HCT116 (cell line): ENCODE results near the gene LEKR1.

Experiments used
- CBX3 ChIP-seq: IDR thresholded peaks from 2 replicates; pipeline ENCODE4 v1.6.1; 2012; ENCODE audit warnings: low read depth
- ELF1 ChIP-seq: IDR thresholded peaks from 2 replicates; pipeline ENCODE4 v1.6.1; 2012; ENCODE audit warnings: low read depth, borderline replicate concordance
- EZH2 ChIP-seq: fragments of 200-600 bp; sonication (generic); IDR thresholded peaks from 2 replicates; pipeline ENCODE4 v1.6.1; 2017; ENCODE audit warnings: antibody characterized with exemption, mixed run types
- EZH2phosphoT487 ChIP-seq: fragments of 200-600 bp; IDR thresholded peaks from 2 replicates; pipeline ENCODE4 v1.6.1; 2018; ENCODE audit warnings: antibody characterized with exemption, borderline replicate concordance
- JUND ChIP-seq: IDR thresholded peaks from 2 replicates; pipeline ENCODE4 v1.6.1; 2012
- POLR2A ChIP-seq: IDR thresholded peaks from 2 replicates; pipeline ENCODE4 v1.7.0; 2011; ENCODE audit warnings: borderline replicate concordance; ENCODE audit not compliant: insufficient read depth, insufficient read length; ENCODE audit errors: extremely low read depth
- POLR2AphosphoS5 ChIP-seq: IDR thresholded peaks from 2 replicates; pipeline ENCODE4 v1.6.1; 2011; ENCODE audit warnings: mild to moderate bottlenecking, low read depth, low read length, moderate library complexity
- RAD21 ChIP-seq: IDR thresholded peaks from 2 replicates; pipeline ENCODE4 v1.6.1; 2012; ENCODE audit warnings: low read depth, mild to moderate bottlenecking
- SIN3A ChIP-seq: IDR thresholded peaks from 2 replicates; pipeline ENCODE4 v1.6.1; 2012; ENCODE audit warnings: low read depth
- SP1 ChIP-seq: IDR thresholded peaks from 2 replicates; pipeline ENCODE4 v1.6.1; 2012; ENCODE audit warnings: low read depth
- TF ChIP-seq, protein P1 (sequence below), 3 experiments: fragments of 200-600 bp in 1 of 3; sonication (generic) in 1 of 3; IDR thresholded peaks in 2 of 3; conservative IDR thresholded peaks in 1 of 3; 2 replicates each; pipeline ENCODE4 v1.5.1; 2012 to 2017; ENCODE audit warnings: low read depth in 2 of 3, low read length in 2 of 3, antibody characterized with exemption in 1 of 3, borderline replicate concordance in 1 of 3, control low read depth in 1 of 3, mild to moderate bottlenecking in 1 of 3, mixed read lengths in 1 of 3, mixed run types in 1 of 3, moderate library complexity in 1 of 3; ENCODE audit not compliant: insufficient read depth in 1 of 3
- TF ChIP-seq, protein P2 (sequence below): IDR thresholded peaks from 2 replicates; pipeline ENCODE4 v1.6.1; 2011; ENCODE audit warnings: mild to moderate bottlenecking, low read length, moderate library complexity; ENCODE audit not compliant: insufficient replicate concordance; ENCODE audit errors: extremely low read depth
- TF ChIP-seq, protein P3 (sequence below): IDR thresholded peaks from 2 replicates; pipeline ENCODE4 v1.6.1; 2012
- TF ChIP-seq, protein P4 (sequence below): IDR thresholded peaks from 2 replicates; pipeline ENCODE4 v1.6.1; 2012; ENCODE audit warnings: low read depth

DNA sequence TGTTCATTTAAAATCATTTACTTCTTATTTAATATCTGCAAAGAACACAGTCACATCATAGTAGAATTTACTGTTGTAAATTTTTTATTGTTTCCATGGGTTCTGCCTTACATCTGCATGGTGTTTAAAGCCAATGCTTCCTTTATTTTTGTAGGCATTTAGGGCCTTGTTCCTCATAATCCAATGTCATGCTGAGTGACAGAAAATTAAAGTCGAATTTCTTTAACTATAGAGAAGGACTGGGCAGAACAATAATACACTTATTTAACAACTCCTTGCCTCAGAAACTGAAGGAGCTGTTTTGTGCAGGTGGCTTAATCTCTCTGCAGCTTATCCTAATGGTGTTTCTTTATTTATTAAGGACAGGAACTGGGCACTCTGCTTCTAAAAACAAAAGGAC lies 149.6 kb downstream of the LEKR1 start:
- TF ChIP-seq, protein P1, sequence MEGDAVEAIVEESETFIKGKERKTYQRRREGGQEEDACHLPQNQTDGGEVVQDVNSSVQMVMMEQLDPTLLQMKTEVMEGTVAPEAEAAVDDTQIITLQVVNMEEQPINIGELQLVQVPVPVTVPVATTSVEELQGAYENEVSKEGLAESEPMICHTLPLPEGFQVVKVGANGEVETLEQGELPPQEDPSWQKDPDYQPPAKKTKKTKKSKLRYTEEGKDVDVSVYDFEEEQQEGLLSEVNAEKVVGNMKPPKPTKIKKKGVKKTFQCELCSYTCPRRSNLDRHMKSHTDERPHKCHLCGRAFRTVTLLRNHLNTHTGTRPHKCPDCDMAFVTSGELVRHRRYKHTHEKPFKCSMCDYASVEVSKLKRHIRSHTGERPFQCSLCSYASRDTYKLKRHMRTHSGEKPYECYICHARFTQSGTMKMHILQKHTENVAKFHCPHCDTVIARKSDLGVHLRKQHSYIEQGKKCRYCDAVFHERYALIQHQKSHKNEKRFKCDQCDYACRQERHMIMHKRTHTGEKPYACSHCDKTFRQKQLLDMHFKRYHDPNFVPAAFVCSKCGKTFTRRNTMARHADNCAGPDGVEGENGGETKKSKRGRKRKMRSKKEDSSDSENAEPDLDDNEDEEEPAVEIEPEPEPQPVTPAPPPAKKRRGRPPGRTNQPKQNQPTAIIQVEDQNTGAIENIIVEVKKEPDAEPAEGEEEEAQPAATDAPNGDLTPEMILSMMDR (IDR thresholded peaks at IDR 0.05 in 2 of 3, conservative IDR thresholded peaks at IDR 0.05 in 1 of 3; ENCODE audit: borderline replicate concordance in 1 of 3, insufficient read depth in 1 of 3, low read depth in 2 of 3, low read length in 2 of 3) = no peak
- TF ChIP-seq POLR2A (no peak), RAD21 (no peak), JUND (no peak), POLR2AphosphoS5 (no peak), EZH2phosphoT487 (no peak), EZH2 (no peak), ELF1 (no peak), SIN3A (no peak), SP1 (no peak), CBX3 (no peak)
- TF ChIP-seq, protein P2, sequence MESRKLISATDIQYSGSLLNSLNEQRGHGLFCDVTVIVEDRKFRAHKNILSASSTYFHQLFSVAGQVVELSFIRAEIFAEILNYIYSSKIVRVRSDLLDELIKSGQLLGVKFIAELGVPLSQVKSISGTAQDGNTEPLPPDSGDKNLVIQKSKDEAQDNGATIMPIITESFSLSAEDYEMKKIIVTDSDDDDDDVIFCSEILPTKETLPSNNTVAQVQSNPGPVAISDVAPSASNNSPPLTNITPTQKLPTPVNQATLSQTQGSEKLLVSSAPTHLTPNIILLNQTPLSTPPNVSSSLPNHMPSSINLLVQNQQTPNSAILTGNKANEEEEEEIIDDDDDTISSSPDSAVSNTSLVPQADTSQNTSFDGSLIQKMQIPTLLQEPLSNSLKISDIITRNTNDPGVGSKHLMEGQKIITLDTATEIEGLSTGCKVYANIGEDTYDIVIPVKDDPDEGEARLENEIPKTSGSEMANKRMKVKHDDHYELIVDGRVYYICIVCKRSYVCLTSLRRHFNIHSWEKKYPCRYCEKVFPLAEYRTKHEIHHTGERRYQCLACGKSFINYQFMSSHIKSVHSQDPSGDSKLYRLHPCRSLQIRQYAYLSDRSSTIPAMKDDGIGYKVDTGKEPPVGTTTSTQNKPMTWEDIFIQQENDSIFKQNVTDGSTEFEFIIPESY = no peak
- TF ChIP-seq, protein P3, sequence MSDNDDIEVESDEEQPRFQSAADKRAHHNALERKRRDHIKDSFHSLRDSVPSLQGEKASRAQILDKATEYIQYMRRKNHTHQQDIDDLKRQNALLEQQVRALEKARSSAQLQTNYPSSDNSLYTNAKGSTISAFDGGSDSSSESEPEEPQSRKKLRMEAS = no peak
- TF ChIP-seq, protein P4, sequence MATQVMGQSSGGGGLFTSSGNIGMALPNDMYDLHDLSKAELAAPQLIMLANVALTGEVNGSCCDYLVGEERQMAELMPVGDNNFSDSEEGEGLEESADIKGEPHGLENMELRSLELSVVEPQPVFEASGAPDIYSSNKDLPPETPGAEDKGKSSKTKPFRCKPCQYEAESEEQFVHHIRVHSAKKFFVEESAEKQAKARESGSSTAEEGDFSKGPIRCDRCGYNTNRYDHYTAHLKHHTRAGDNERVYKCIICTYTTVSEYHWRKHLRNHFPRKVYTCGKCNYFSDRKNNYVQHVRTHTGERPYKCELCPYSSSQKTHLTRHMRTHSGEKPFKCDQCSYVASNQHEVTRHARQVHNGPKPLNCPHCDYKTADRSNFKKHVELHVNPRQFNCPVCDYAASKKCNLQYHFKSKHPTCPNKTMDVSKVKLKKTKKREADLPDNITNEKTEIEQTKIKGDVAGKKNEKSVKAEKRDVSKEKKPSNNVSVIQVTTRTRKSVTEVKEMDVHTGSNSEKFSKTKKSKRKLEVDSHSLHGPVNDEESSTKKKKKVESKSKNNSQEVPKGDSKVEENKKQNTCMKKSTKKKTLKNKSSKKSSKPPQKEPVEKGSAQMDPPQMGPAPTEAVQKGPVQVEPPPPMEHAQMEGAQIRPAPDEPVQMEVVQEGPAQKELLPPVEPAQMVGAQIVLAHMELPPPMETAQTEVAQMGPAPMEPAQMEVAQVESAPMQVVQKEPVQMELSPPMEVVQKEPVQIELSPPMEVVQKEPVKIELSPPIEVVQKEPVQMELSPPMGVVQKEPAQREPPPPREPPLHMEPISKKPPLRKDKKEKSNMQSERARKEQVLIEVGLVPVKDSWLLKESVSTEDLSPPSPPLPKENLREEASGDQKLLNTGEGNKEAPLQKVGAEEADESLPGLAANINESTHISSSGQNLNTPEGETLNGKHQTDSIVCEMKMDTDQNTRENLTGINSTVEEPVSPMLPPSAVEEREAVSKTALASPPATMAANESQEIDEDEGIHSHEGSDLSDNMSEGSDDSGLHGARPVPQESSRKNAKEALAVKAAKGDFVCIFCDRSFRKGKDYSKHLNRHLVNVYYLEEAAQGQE = no peak
